GM12875 (cell line): Measurements from ENCODE around the gene DOC2B.
"Not testable (repeated sequence)": the region's sequence is repeated elsewhere in the genome, so short reads cannot be mapped to it uniquely, and the experiment has no call there.

Experiments
- H3K4me3 ChIP-seq: one replicate; pipeline ENCODE4 v1.5.1; 2011; ENCODE audit warnings: low read depth, low read length, control low read depth
- CTCF ChIP-seq: IDR thresholded peaks from 2 replicates; pipeline ENCODE4 v1.5.1; 2011; ENCODE audit warnings: low read depth, mild to moderate bottlenecking, control low read depth, inconsistent platforms, low read length, moderate library complexity, borderline replicate concordance; ENCODE audit not compliant: insufficient read depth

DOC2B gene

GRCh38 chr17:206941-207560, 25.6 kb upstream of the DOC2B start:
- no peak for TF ChIP-seq CTCF
- no peak overlapping the region for H3K4me3 ChIP-seq

- not testable (repeated sequence) for H3K4me3 ChIP-seq
Measured at GRCh38 chr17:206484-206883, 25.0 kb upstream of the DOC2B start.

GRCh38 chr17:205817-206216, 24.4 kb upstream of the DOC2B start:
- no peak overlapping the region for H3K4me3 ChIP-seq
- TF ChIP-seq CTCF, result no peak

GRCh38 chr17:205148-205669, 23.8 kb upstream of the DOC2B start:
- no peak overlapping the region for H3K4me3 ChIP-seq

GRCh38 chr17:204427-205147, 23.1 kb upstream of the DOC2B start:
- TF ChIP-seq CTCF, result no peak
- no peak overlapping the region for H3K4me3 ChIP-seq

More at GRCh38 chr17:205148-205669, 23.8 kb upstream of the DOC2B start:
- TF ChIP-seq CTCF, result no peak

- TF ChIP-seq CTCF, result no peak
- no peak overlapping the region for H3K4me3 ChIP-seq
Measured at GRCh38 chr17:202501-202951, 21.1 kb upstream of the DOC2B start.

- H3K4me3 ChIP-seq, result not testable (repeated sequence)
Measured at GRCh38 chr17:201736-202135, 20.3 kb upstream of the DOC2B start.

GRCh38 chr17:201257-201656, 19.8 kb upstream of the DOC2B start:
- not testable (repeated sequence) for H3K4me3 ChIP-seq
